Stimulated activated CD4-positive, alpha-beta T cell treated with anti-CD3 and anti-CD28 coated beads, Interleukin-1b, Interleukin-23, amount 100 ng/mL, for 48 hours (primary cell): ENCODE data around the gene MORN3.
"Not testable (repeated sequence)": the region's sequence is repeated elsewhere in the genome, so short reads cannot be mapped to it uniquely, and the experiment has no call there.

ENCODE experiments used
- DNase-seq: peaks from one replicate; pipeline ENCODE4 v3.0.0-alpha.2; 2020

MORN3 gene

DNA sequence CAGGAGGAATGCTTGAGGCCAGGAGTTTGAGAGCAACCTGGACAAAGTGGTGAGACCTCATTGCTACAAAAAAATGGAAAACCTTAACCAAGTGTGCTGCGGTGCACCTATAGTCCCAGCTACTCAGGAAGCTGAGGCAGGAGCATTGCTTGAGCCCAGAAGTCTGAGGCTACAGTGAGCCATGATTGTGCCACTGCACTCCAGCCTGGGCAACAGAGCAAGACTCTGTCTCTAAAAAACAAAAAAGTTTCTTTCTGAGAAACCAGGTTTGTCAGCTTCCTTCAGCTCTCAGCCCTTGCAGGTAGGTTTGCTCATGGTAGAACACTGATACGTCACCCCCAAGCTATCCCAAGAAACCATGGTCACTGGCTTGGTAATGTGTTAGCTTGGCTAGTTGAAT is 20.0 kb upstream of the MORN3 start:
- DNase-seq, result no peak

DNA sequence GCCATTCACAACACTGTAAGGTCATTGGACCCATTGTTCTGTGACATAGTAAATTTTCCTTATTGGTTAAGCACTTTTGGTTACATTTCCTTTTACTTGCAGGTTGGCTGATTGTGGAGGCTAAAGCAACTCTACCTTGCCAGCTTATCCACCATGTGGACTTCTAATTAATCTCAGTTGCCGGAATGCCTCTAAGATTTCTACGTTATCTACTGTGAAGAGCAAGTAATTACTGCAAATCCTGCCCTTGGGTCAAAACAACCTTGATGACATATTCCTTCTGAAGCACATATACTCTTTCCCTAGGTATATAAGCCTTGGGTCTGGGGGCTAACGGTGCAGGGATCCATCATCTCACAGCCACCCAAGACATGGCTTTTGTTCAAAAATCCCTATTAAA is 19.5 kb upstream of the MORN3 start:
- no peak for DNase-seq

DNA sequence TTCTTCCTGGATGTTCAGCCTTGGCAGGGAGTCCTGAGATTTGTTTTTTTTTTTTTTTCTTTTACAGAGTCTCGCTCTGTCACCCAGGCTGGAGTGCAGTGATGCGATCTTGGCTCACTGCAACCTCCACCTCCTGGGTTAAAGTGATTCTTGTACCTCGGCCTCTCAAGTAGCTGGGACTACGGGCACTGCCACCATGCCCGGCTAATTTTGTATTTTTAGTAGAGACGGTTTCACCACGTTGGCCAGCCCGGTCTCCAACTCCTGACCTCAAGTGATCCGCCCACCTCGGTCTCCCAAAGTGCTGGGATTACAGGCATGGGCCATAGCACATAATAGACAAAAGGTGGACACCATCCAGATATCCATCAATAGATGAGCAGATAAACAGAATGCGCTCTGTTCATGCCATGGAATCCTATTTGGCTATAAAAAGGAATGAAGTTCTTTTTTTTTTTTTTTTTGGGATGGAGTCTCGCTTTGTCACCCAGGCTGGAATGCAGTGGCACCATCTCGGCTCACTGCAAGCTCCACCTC is 10.3 kb upstream of the MORN3 start:
- not testable (repeated sequence) for DNase-seq

- no peak for DNase-seq
These were observed 9.4 kb upstream of the MORN3 start for GRCh38 chr12:121678716-121679300.

DNA sequence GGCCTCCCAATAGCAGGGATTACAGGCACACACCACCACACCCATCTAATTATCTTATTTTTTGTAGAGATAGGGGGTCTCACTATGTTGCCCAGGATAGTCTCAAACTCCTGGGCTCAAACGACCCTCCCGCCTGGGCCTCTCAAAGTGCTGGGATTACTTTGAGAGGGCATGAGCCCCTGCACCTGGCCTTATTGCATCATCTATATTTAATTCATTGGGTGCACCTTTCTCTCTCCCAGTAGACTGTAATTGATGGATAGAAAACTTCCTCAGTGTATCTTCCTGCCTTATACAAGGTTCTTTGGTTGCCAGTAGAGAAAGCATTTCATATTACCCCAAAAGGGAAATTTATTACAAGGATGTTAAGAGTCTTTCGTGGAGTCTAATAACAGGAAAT is 8.9 kb upstream of the MORN3 start:
- no peak for DNase-seq

DNA sequence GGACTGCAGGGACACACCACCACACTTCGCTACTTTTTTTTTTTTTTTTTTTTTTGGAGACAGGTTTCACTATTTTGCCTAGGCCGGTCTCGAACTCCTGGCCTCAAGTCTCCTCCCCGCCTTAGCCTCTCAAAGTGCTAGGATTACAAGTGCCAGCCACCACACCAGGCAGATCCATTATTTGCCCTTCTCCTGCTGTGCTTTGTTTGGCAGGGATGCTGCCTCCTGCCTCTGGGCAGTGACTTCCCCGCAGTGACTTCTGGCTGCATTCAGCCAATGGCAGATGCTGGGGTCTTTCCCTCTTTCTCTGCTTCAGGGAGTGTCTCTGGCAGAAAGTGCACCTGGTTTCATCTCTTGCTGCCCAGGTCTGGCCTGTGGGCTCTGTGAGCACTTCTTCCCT is 6.7 kb upstream of the MORN3 start:
- DNase-seq, result no peak

GRCh38 chr12:121673013-121673511 is 3.6 kb upstream of the MORN3 start:
- DNase-seq, result no peak

GRCh38 chr12:121668750-121669520 is 519 bp downstream of the MORN3 start:
- DNase-seq, result peak; percentile 55

DNA sequence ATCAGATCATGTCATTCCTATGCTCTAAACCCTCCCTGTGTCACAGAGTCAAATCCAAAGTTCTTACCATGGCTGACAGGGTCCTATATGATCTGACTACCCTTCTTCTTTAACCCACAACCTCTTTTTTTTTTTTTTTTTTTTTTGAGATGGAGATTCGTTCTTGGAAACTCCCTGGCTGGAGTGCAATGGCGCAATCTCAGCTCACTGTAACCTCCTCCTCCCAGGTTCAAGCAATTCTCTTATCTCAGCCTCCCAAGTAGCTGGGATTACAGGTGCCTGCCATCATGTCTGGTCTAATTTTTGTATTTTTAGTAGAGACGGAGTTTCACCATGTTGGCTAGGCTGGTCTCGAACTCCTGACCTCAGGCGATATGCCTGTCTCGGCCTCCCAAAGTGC is 2.6 kb downstream of the MORN3 start:
- not testable (repeated sequence) for DNase-seq

GRCh38 chr12:121663610-121663929 is 5.9 kb downstream of the MORN3 start:
- DNase-seq, result no peak

- not testable (repeated sequence) for DNase-seq
These were observed 7.9 kb downstream of the MORN3 start for GRCh38 chr12:121661353-121662105.

GRCh38 chr12:121657305-121658008 is 12.0 kb downstream of the MORN3 start:
- DNase-seq, result peak; percentile 46

GRCh38 chr12:121656122-121656521 is 13.3 kb downstream of the MORN3 start:
- DNase-seq, result no peak

GRCh38 chr12:121653999-121654398 is 15.5 kb downstream of the MORN3 start:
- no peak for DNase-seq

DNA sequence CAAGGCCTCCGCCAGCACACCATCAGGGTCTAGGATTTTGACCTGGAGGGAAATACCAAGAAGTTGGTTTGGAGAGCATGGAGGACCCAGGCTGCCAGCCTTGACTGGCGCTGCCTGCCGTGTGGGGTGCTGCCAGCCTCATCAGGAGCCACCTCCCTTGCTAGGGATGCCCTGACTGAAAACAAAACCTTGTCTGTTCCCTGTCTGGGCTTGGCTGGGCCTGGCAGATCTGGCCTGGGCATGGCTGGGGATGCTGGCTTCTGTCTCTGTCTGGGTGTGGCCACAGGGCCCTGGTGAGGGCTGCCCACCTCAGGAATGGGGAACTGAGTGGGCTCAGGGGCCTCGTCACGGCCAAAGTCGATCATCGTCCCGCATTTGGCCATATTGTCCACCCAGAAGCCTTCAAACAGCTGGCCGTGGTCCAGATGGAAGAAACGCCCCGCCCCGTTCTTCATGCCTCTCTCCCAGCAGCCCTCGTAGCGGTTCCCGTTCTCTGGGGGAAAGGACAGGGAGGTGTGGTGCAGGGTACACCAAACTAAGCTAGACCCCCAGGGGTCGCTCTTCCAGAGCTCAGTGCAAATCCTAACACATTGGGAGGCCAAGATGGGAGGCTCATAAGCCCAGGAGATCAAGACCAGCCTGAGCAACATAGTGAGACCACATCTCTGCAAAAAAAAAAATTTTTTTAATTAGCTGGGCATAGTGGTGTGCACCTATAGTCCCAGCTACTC is 16.5 kb downstream of the MORN3 start:
- no peak for DNase-seq

DNA sequence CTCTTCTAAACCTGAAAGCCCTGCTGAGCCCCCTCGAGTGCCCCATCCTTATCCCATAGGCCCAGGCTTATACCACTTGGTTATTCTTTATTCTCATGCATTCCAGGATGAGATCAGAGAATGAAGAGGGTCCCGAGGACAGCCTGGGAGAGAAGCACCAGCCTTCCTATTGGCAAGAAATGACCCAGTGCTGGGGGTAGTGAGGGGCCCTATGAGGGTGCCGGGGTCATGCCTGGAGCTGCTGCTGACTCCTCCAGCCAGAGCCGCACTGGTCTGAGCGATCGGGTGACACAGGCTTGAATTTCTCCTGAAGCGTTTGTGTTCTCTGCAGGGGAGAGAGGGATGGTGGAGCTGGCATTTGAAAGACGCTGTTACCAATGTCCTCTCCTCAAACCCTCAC is 18.1 kb downstream of the MORN3 start:
- no peak for DNase-seq

- DNase-seq, result no peak
These were observed 19.6 kb downstream of the MORN3 start for GRCh38 chr12:121649819-121650353.

- no peak for DNase-seq
These were observed 20.1 kb downstream of the MORN3 start for GRCh38 chr12:121649322-121649721.

- DNase-seq, result no peak
These were observed 20.9 kb downstream of the MORN3 start for GRCh38 chr12:121648458-121649028.

- no peak for DNase-seq
These were observed 28.2 kb downstream of the MORN3 start for GRCh38 chr12:121641343-121641630.

- DNase-seq, result no peak
These were observed 30.9 kb downstream of the MORN3 start for GRCh38 chr12:121638298-121639202.
